OCI-LY7 (cell line): ENCODE measurements around the gene MISP. TPM values are rescaled to one million over a fixed set of nuclear protein-coding genes. Genes with fewer than 3 reads are reported as not detected.

Experiments used
- BruUV-seq: library from RNA; stranded (reverse); fragments of 400-500 nt; replicated peaks from 2 replicates; lab custom pipeline; 2021; lab: Mats Ljungman, UMichigan
- CTCF ChIA-PET: fragments of 300-600 bp; sonication (Branson Sonifier 250); formaldehyde crosslinking; loops from one replicate; lab custom pipeline; 2022; ENCODE audit warnings: antibody characterized with exemption; ENCODE audit not compliant: unreplicated experiment; lab: Charles Lee
- POLR2A ChIA-PET: fragments of 300-600 bp; sonication (Branson Sonifier 250); formaldehyde crosslinking; loops from one replicate; lab custom pipeline; 2022; ENCODE audit warnings: antibody characterized with exemption; lab: Charles Lee
- DNase-seq: peaks from one replicate; pipeline ENCODE4 v3.0.0-alpha.2; 2015; ENCODE audit warnings: low spot score
- H2AFZ ChIP-seq: fragments of 200-600 bp; sonication (generic), shearing (Covaris generic); 2 replicates; pipeline ENCODE4 v1.6.1; 2014; ENCODE audit warnings: mild to moderate bottlenecking, antibody characterized with exemption, low read length, moderate library complexity
- H3K27ac ChIP-seq: fragments of 200-600 bp; sonication (generic); 2 replicates; pipeline ENCODE4 v1.5.1; 2014; ENCODE audit warnings: mixed run types, low read depth, mild to moderate bottlenecking, moderate library complexity, low read length, inconsistent platforms; ENCODE audit not compliant: poor library complexity, severe bottlenecking
- H3K36me3 ChIP-seq: fragments of 200-600 bp; sonication (generic); 2 replicates; pipeline ENCODE4 v1.6.1; 2014; ENCODE audit warnings: mild to moderate bottlenecking, antibody characterized with exemption, low read length, moderate library complexity, mixed read lengths; ENCODE audit not compliant: insufficient read depth
- H3K4me1 ChIP-seq: fragments of 200-600 bp; sonication (generic); 2 replicates; pipeline ENCODE4 v1.5.1; 2014; ENCODE audit warnings: mild to moderate bottlenecking, low read length; ENCODE audit not compliant: insufficient read depth, poor library complexity, severe bottlenecking
- H3K4me2 ChIP-seq: fragments of 200-600 bp; sonication (generic); 2 replicates; pipeline ENCODE4 v1.6.1; 2014; ENCODE audit warnings: mild to moderate bottlenecking, low read length
- H3K4me3 ChIP-seq: fragments of 200-600 bp; sonication (generic); 2 replicates; pipeline ENCODE4 v1.5.1; 2014; ENCODE audit warnings: mild to moderate bottlenecking, low read depth, low read length; ENCODE audit not compliant: poor library complexity, severe bottlenecking
- H3K79me2 ChIP-seq: fragments of 200-600 bp; sonication (generic); 2 replicates; pipeline ENCODE4 v1.6.1; 2016; ENCODE audit warnings: low read depth, mild to moderate bottlenecking, low read length, moderate library complexity, mixed read lengths; ENCODE audit not compliant: insufficient read depth
- H3K9me2 ChIP-seq: fragments of 200-600 bp; sonication (generic); 2 replicates; pipeline ENCODE4 v1.6.1; 2016; ENCODE audit warnings: mild to moderate bottlenecking, low read length, mixed read lengths; ENCODE audit not compliant: insufficient read depth
- H3K9me3 ChIP-seq: fragments of 200-600 bp; sonication (generic); 2 replicates; pipeline ENCODE4 v1.6.1; 2014; ENCODE audit warnings: mild to moderate bottlenecking, mixed run types, low read length, mixed read lengths
- H4K20me1 ChIP-seq: fragments of 200-600 bp; sonication (generic); 2 replicates; pipeline ENCODE4 v1.6.1; 2014; ENCODE audit warnings: mild to moderate bottlenecking, antibody characterized with exemption, low read length, moderate library complexity, mixed read lengths; ENCODE audit not compliant: insufficient read depth
- EZH2phosphoT487 ChIP-seq: fragments of 200-600 bp; sonication (generic); IDR thresholded peaks from 2 replicates; pipeline ENCODE4 v1.6.1; 2018; ENCODE audit warnings: low read depth, borderline replicate concordance, mild to moderate bottlenecking, mixed run types, antibody characterized with exemption, low read length, moderate library complexity, mixed read lengths
- intact Hi-C: fragments of 100-400 bp; cut with micrococcal nuclease; formaldehyde crosslinking; loops from one replicate; pipeline ENCODE4 v1.10.0; 2022; ENCODE audit not compliant: unreplicated experiment
- total RNA-seq, 2 experiments: library from RNA; depleted of rRNA in 1 of 2; stranded (reverse); fragments of >200 nt in 1 of 2; shearing (Covaris generic) in 1 of 2; gene quantifications; 2 replicates each; pipeline ENCODE4 v1.2.3, GENCODE V29; 2014 to 2022
- TF ChIP-seq, protein P1 (sequence below): fragments of 200-600 bp; sonication (generic); conservative IDR thresholded peaks from 2 replicates; pipeline ENCODE4 v1.5.1; 2014; ENCODE audit warnings: mild to moderate bottlenecking, antibody characterized with exemption, low read length, moderate library complexity, mixed read lengths

MISP gene
- total RNA-seq, 2 experiments from 2014 or later = 0.23 TPM; not detected in 1

DNA sequence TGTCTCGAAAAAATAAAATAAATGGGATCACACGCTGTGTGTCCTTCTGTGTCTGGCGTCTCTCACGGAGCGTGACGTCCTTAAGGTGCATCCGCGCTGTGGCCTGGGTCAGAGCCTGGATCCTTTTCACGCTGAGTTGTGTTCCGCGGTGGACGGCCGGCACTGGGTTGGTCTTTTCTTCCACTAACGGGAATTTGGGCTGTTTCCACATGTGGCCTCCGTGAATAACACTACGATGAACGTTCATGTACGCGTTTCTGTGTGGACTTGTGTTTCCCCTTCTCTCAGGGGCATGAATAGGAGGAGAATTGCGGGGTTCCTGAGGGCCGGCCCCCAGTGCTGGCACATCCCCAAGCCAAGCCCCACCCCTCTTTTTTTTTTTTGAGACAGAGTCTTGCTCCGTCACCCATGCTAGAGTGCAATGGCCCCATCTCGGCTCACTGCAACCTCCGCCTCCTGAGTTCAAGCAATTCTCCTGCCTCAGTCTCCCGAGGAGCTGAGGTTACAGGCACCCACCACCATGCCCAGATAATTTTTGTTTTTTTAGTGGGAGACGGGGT, 40.2 kb downstream of the MISP start:
- no peak overlapping the region for H2AFZ ChIP-seq
- H3K79me2 ChIP-seq = no peaks in the 10 kb centered on the region
- H3K9me2 ChIP-seq = no peaks in the 10 kb centered on the region
- H3K4me1 ChIP-seq = peaks cover under 1% of the 10 kb centered on the region
- DNase-seq = no peak
- no TSS peak for BruUV-seq
- no peak for TF ChIP-seq EZH2phosphoT487
- TF ChIP-seq, protein P1, sequence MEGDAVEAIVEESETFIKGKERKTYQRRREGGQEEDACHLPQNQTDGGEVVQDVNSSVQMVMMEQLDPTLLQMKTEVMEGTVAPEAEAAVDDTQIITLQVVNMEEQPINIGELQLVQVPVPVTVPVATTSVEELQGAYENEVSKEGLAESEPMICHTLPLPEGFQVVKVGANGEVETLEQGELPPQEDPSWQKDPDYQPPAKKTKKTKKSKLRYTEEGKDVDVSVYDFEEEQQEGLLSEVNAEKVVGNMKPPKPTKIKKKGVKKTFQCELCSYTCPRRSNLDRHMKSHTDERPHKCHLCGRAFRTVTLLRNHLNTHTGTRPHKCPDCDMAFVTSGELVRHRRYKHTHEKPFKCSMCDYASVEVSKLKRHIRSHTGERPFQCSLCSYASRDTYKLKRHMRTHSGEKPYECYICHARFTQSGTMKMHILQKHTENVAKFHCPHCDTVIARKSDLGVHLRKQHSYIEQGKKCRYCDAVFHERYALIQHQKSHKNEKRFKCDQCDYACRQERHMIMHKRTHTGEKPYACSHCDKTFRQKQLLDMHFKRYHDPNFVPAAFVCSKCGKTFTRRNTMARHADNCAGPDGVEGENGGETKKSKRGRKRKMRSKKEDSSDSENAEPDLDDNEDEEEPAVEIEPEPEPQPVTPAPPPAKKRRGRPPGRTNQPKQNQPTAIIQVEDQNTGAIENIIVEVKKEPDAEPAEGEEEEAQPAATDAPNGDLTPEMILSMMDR = no peak
- H3K36me3 ChIP-seq = no peaks in the 10 kb centered on the region
- no peak overlapping the region for H3K4me2 ChIP-seq
- intact Hi-C loops = no loop called here
- ChIA-PET CTCF (interaction anchor here (0.6 kb wide), 1 partner anchor 109 kb away, joined by 3 read pairs; no protein-coding TSS in a partner anchor), POLR2A (no interaction called here)
- no peaks in the 10 kb centered on the region for H3K9me3 ChIP-seq
- no peak overlapping the region for H3K27ac ChIP-seq
- no peak overlapping the region for H3K4me3 ChIP-seq
- H4K20me1 ChIP-seq = no peaks in the 10 kb centered on the region

DNA sequence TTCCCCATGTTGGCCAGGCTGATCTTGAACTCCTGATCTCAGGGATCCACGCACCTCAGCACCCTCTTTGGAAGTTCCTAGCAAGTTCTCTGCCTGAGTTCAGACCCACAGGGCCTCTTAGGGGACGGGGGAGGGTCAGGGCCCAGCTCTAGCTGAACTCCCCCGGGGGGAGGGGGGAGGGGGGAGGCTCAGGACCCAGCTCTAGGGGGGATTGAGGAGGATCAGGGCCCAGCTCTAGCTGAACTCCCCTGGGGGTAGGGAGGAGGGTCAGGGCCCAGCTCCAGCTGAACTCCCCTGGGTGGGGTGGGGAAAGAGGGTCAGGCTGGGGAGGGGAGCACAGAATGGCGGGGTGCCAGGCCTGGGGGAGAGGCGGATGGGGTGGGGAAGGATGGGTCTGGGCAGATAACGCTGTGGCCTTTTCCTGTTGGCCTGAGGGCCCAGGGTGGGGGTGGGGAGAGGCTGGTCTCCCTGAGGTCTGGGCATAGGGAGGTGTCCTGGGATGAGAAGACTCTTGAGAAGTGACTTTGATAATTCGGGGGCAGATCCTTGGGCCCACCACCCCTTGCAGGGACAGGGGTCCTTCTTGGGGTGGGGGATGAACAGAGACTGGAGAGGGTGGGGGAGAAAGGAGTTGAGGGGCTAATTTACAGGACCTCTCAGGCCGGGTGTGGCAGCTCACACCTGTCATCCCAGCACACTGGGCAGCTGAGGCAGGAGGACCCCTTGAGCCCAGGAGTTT, 40.8 kb downstream of the MISP start:
- CTCF ChIA-PET = interaction anchor here (0.6 kb wide), 1 partner anchor 108 kb away, joined by 3 read pairs; no protein-coding TSS in a partner anchor
- no peak overlapping the region for H3K27ac ChIP-seq
- intact Hi-C loops = no loop called here
- H4K20me1 ChIP-seq = no peaks in the 10 kb centered on the region
- no peak overlapping the region for H3K4me2 ChIP-seq
- no peak overlapping the region for H2AFZ ChIP-seq
- H3K4me1 ChIP-seq = peaks cover 3% of the 10 kb centered on the region
- no peak overlapping the region for H3K4me3 ChIP-seq
- BruUV-seq = no TSS peak
- POLR2A ChIA-PET = no interaction called here
- H3K79me2 ChIP-seq = no peaks in the 10 kb centered on the region
- no peaks in the 10 kb centered on the region for H3K9me3 ChIP-seq
- DNase-seq = no peak
- no peaks in the 10 kb centered on the region for H3K36me3 ChIP-seq
- H3K9me2 ChIP-seq = no peaks in the 10 kb centered on the region
- TF ChIP-seq EZH2phosphoT487 = no peak
- TF ChIP-seq, protein P1 = no peak

DNA sequence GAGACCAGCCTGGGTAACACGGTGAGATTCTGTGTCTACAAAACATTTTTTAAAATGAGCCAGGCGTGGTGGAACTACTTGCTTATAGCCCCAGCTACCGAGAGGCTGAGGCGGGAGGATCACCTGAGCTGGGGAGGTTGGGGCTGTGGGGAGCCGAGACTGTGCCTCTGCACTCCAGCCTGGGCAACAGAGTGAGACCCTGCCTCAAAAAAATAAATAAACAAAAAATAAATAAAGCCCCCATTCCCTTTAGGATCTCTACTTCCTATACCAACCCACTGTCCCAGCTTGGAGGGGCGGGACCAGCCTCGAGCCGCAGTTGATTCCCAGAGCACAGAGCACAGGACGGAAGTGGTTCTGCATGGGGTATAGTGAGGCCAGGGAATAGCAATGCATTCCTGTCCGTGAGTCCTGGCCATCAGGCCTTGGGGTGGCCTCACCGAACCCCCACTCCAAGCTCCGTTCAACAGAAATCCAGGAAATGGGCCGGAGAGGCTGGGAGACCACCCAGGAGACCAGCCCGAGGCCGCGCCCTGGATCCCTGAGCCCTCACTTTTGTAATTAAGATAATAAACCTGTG, 41.5 kb downstream of the MISP start:
- ChIA-PET CTCF (no interaction called here), POLR2A (interaction anchor here (0.6 kb wide), 1 partner anchor 980 kb away, joined by 3 read pairs; no protein-coding TSS in a partner anchor)
- H2AFZ ChIP-seq = no peak overlapping the region
- no peaks in the 10 kb centered on the region for H3K79me2 ChIP-seq
- no peaks in the 10 kb centered on the region for H3K9me3 ChIP-seq
- intact Hi-C loops = no loop called here
- no peaks in the 10 kb centered on the region for H4K20me1 ChIP-seq
- DNase-seq = no peak
- H3K4me2 ChIP-seq = no peak overlapping the region
- no peaks in the 10 kb centered on the region for H3K9me2 ChIP-seq
- H3K4me3 ChIP-seq = no peak overlapping the region
- BruUV-seq = no TSS peak
- TF ChIP-seq EZH2phosphoT487 = no peak
- TF ChIP-seq, protein P1 = no peak
- no peaks in the 10 kb centered on the region for H3K36me3 ChIP-seq
- H3K27ac ChIP-seq = no peak overlapping the region
- H3K4me1 ChIP-seq = peaks cover 3% of the 10 kb centered on the region
